ENCODE data around the gene MX1.

The MX1 gene

DNA sequence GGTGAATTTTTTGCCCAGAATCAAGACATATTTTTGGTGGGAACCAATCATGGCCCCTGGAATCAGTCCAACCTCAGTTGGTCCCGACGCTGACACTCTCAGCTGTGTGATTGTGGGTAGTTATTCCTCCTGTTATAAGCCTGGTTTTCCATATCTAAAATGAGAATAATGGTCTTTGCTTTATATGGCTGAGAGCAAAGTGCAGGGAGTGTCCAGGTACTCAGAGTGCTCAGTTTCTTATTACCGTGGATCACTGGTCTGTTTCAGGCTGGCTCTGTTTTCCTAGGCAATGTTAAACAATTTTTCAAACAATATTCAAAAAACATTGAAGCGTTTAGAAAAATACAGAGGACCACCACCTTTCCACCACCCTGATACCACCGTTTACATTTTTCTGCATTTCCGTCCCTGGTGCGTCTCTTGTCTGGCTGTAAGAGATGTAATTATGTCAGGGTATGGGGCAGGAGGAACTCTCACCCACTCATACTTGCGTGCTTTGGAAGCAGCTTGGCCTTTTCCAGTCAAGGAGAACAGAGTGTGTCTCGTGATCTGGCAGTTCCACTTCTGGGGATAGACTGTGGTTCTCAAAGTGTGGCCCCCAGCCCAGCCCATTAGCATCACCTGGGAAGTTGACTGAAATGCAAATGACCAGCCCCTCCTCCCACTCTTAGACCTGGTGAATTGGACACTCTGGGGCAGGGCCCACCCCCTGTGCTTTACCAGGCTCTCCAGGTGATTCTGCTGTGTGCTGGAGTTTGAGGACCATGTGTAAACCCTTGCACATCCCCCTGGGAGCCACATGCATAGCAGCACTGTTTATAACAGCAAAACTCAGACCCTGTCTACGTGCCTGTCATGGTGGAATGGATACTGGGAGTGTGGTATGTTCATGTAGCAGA, 6.8 kb downstream of the MX1 start:
- no peak for DNase-seq (ENCODE audit: low read depth)

GRCh38 chr21:41433566-41433965, 7.5 kb downstream of the MX1 start:
- no peak for DNase-seq (ENCODE audit: low read depth)

- no peak for DNase-seq (ENCODE audit: low read depth)
Observed at GRCh38 chr21:41435706-41436105, 9.7 kb downstream of the MX1 start.

- DNase-seq (ENCODE audit: low read depth), result no peak
Observed at GRCh38 chr21:41437729-41438128, 11.7 kb downstream of the MX1 start.

DNA sequence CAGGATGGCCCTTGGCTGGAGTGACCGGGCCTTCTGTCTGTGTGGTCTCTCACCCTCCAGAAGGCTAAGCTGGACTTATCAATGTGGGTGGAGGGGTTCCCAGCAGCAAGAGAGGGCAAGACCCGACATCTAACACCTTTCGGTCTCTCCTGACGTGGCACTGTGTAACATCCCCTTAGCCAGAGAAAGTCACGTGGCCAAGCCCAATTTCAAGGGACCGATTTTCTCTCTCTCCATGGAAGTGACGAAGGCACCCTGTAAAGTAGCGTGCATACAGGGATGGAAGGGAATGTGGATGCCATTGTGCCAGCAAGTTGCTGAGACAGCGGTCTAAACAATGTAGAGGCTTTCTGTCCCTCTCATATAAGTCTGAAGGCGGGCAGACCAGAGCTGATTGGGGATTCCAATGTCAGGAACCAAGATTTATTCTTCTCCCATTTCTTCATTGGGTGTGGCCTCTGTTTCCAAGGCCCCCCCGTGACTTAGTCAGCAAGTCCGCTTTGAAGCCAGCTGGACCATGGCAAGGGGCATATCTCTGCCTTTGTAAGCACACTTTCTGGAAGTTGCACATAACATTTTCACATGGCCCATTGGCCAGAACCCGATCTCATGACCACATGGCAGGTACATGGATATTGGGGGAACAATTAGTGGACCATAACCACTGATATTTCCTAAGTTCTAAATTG, 12.5 kb downstream of the MX1 start:
- DNase-seq (ENCODE audit: low read depth), result no peak

DNA sequence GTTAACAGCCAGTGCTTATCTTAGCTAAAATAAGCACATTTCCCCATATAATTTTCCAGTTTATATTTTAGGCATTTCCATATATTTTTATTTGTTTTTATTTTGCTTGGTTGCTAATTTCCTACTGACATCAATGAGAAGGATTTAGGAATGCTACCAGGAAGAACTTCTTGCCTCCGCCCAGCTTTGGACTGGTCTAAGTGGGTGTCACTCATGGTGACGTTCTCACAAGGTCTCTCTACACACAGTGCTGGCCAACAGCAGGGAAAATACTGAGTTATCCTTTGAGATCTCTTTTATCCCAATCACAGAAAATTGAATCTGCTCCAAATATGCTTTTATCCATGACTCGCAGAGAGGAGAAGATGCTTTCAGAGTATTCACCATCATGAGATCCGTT, 13.2 kb downstream of the MX1 start:
- no peak for DNase-seq (ENCODE audit: low read depth)

- DNase-seq (ENCODE audit: low read depth), result no peak
Observed at GRCh38 chr21:41441546-41441945, 15.5 kb downstream of the MX1 start.

GRCh38 chr21:41442481-41443186, 16.6 kb downstream of the MX1 start:
- DNase-seq (ENCODE audit: low read depth), result no peak

DNA sequence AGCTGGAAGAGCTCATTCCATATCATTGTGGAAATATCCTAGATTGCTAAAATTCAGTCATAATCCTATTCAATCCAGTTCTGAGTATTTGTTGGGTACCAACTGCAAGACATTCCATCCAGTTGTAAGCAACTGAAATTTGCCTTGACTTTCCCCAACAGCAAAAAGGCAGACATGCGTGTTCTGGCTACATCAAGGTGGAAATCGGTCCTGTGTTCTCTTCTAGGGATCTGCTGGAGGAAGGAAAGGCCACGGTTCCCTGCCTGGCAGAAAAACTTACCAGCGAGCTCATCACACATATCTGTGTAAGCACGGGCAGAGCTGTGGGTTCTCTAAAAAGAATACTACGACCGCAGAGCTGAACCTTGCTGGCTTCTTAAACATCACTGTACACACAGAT, 17.5 kb downstream of the MX1 start:
- DNase-seq (ENCODE audit: low read depth), result no peak

- no peak for DNase-seq (ENCODE audit: low read depth)
Observed at GRCh38 chr21:41444703-41445464, 18.8 kb downstream of the MX1 start.

DNA sequence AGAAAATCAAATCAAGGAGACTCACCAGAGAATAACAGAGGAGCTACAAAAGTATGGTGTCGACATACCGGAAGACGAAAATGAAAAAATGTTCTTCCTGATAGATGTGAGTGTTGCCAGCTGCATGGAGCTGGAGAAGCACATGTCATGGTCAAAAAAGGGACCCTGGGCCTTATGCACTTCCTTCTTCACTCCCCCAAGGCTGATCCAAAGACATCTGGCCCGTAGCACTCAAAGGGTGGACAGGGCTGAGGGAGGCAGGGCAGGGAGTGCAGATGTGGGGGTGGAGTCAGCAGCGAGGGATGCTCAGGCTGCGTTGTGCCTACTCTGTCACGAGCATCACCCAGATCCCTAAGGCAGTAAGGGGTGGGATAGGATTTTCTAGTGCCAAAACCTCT, 19.4 kb downstream of the MX1 start:
- DNase-seq (ENCODE audit: low read depth), result no peak

GRCh38 chr21:41446586-41446985, 20.5 kb downstream of the MX1 start:
- no peak for DNase-seq (ENCODE audit: low read depth)

DNA sequence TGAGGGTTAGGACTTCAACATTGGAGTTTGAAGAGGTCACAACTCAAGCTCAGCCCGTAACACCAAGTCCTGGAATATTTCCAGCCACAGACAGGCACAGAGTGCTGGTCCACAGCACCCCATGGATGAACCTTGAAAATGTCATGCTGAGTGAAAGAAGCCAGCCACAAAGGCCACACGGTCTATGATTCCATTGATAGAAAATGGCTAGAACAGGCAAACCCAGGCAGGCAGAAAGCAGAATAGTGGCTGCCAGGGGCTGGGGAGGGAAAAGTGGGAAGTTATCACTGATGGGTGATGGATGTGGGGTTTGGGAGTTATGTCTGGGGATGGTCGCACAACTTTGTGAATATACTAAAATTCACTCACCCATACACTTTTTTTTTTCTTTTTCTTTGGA, 21.3 kb downstream of the MX1 start:
- DNase-seq (ENCODE audit: low read depth), result no peak

DNA sequence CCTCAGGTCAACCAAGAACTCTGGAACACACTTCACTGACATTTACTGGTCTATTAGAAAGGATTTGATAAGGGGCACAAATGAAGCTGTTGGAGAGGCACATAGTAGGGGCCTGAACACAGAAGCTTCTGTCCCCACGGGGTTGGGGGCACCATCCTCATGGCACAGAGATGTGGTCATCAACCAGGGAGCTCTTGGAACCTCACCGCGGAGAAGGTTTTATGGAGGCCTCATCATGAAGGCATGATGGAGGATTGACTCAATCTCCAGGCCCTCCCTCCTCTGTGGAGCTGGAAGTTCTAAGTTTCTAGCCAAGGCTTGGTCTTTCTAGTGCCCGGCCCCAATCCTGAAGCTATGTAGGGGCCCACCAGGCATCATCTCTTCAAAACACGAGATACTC, 23.6 kb downstream of the MX1 start:
- no peak for DNase-seq (ENCODE audit: low read depth)

DNA sequence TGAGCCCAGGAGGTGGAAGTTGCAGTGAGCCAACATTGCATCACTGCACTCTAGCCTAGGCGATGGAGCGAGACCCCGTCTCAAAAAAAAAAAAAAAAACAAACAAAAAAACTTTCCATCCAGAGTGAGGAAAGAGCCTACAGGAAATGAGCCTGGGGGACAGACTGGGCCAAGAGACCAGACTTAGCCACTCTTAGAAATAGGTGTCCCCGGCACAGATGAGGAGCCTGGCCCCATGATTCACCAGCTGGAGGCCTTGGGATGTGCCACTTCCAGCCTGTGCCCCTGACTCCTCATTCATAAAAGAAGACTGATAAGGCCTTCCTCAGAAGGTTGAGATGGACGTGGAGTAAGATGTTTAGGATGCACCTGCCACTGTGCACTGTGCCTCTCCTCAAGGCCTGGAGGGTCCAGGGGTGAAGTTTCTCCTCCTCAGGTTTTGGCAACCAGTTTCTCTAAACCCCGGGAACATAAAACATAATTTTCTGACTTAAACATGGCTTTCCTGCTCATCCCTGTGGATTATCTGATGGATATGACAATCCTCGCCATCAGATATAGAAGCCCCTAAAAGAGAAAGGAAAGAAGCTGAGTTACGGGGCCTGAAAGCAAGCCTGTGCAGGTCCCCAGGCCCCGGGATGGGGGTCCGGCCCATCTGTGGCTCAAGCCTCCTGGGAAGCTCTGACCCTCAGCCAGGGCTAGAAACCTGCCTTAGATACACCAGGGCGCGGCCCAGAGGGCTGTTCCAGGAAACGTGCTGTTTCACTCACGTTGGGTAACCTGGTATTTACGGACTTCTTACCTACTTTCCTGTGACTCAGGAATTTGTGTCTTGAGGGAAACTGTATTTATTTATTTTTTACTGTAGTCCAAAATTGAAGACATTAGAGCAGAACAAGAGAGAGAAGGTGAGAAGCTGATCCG, 26.0 kb downstream of the MX1 start:
- DNase-seq (ENCODE audit: low read depth), result no peak

GRCh38 chr21:41453198-41453597, 27.2 kb downstream of the MX1 start:
- no peak for DNase-seq (ENCODE audit: low read depth)

GRCh38 chr21:41453761-41454160, 27.7 kb downstream of the MX1 start:
- no peak for DNase-seq (ENCODE audit: low read depth)

DNA sequence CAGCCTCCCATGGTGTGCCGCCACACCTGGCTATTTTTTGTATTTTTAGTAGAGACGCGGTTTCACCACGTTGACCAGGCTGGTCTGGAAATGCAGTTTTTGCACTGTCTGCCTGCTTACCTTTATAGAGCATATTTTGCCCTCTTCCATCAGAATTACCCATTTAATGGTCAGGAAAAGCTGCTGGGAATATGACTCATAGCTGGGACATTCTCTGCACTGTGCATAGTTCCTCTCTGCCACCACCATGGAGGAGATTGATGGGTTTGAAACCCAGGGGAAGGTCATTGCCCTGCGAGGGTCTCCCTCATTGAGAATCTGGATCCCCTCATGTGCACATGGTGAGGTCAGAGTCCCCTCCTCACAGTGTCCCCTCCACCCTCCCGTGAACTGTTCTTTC, 32.1 kb downstream of the MX1 start:
- DNase-seq (ENCODE audit: low read depth), result no peak

DNA sequence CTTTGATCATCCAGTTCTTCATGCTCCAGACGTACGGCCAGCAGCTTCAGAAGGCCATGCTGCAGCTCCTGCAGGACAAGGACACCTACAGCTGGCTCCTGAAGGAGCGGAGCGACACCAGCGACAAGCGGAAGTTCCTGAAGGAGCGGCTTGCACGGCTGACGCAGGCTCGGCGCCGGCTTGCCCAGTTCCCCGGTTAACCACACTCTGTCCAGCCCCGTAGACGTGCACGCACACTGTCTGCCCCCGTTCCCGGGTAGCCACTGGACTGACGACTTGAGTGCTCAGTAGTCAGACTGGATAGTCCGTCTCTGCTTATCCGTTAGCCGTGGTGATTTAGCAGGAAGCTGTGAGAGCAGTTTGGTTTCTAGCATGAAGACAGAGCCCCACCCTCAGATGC, 32.5 kb downstream of the MX1 start:
- DNase-seq (ENCODE audit: low read depth), result no peak

DNA sequence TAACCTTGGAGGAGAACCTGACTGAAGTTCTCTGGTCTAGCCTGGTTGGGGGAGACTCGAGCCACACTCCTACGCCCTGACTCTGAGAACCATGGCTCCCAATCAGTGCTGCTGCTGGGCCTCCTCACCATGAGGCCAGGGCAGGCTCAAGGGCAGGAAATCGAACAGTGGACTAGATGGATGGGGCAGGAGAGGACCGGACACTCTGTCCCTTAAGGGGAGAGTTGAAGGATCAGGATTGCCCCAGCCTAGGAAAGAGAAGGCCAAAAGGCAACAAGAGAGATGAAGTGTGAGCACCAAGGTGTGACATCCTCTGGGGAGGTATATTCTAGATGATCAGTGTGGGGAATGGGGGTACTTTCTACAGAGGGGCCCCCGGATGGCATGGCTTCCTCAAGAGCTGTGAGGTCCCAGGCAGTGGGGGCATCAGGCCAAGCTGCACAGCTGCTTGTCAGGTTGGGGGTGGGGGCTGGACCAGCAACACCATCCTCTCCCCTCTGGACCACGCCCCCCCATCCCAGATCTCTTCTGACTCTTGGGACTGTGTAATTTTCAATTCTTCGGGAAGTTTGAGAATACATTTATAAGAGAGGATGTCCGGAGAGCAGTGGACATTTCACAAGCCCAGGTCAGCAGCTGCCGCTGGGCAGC, 34.0 kb downstream of the MX1 start:
- DNase-seq (ENCODE audit: low read depth), result no peak
